Embryonic facial prominence (tissue), 1 donor: Measurements from ENCODE around the gene BPNT1.
A peak's percentile ranks its signal among the peaks of the same experiment; 100 is the strongest.
"Not testable (repeated sequence)": the region's sequence is repeated elsewhere in the genome, so short reads cannot be mapped to it uniquely, and the experiment has no call there.

Source experiments
- DNase-seq: peaks from one replicate; pipeline ENCODE4 v3.0.0-alpha.2; 2016; ENCODE audit errors: extremely low spot score

The BPNT1 gene

DNA sequence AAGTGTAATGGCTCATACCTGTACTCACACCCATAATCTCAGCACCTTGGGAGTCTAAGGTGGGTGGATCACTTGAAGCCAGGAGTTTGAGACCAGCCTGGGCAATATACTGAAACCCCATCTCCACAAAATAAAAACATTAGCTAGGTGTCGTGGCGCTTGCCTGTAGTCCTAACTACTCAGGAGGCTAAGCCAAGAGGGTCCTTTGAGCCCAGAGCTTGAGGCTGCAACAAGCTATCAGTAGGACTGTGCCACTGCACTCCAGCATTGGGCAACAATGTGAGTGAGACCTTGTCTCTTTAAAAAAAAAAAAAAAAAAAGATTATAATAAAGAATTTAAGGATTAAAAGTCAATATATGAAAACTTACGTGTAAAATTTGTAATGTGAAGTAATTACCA is 11.7 kb downstream of the BPNT1 start:
- no peak for DNase-seq

DNA sequence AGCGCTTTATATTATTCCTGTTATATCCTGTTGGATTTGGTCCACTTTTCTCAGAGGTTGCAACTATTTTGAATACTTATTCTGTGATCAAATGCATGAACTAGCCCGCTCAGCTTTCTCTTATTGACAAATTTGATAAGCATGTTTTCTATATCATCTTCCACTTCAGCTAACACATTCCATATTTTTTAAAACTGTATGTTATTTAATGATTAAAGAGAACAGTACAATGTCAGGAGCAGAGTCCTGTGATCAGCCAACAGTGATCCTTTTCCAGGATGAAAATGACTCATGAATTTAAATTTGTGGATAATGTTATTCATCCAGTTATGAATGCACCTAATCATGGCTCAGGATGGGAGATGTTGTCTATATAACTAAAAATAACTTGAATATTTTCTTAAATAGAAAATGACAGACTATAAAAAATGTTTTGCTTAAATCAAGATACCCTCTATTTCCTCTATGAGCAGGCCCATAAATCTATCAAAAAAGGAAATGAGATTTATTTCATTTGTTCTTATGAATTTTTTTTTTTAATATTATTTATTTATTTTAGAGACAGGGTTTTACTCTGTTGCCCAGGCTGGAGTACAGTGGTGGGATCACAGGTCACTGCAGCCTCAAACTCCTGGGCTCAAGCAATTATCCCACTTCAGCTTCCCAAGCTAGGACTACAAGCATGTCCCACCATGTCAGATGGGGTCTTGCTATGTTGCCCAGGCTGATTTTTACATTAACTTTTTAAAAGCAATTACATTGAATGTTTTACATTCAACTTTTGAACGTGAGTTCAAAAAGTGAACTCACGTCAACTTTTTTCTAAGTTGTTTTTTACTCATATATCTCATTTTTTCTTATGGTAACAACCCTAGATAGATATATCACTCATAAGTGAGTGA is 12.5 kb downstream of the BPNT1 start:
- DNase-seq = no peak

DNA sequence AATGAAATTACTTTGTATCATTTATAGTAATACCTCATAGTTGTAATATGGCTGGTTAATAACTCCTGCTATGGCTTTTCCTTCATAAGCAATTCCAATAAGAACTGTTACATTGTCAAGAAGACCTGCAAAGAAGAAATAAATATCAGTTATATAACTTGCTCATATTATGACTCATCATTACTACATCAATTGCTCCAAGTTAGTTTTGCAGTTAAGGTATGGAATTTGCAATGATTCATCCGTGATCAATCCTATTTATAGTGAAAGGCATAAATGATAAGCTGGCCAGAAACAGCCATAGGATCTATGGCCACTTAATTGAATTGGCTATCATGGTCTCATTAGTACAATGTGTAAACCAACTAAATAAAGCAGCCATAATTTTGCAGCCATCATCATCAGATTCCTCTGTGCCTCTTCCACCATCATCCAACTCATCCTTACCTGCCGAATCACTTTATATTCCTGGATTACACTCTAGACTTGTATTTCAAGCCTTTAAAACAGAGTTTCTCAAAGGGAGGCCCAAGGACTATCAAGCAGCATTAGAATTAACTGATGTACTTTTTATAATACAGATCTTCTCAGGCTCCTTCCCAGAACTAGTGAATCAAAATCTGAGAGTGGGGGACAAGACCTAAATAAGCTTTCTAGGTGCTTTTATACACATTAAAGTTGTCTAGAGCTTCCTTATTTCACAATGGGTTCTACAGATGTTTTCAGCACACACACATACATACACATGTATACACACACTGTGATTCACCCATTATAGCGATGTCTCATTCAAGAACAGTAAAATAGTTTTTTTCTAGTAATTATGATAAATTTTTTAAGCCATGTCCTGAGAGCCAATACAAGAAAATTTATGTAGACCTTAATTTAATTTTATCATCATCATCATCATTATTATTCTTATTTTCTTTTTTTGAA is 22.1 kb downstream of the BPNT1 start:
- DNase-seq = no peak

DNA sequence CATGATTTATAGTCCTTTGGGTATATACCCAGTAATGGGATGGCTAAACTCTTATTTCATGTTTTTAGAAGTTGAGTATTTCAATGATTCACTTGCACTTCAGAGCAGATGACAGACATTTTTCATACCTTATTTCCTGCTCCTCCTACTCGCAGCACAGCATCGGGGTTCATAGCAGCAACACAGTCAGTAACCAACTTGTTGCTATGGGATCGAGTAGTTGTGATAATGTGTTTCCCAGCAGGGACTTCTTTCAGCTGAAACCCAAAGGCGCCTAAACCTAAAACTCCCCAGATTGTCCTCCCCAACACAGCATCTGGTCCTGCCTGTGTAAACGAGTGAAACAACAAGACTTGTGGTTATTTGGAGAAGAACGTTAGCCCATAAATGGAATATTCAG is 27.0 kb downstream of the BPNT1 start:
- no peak for DNase-seq

DNA sequence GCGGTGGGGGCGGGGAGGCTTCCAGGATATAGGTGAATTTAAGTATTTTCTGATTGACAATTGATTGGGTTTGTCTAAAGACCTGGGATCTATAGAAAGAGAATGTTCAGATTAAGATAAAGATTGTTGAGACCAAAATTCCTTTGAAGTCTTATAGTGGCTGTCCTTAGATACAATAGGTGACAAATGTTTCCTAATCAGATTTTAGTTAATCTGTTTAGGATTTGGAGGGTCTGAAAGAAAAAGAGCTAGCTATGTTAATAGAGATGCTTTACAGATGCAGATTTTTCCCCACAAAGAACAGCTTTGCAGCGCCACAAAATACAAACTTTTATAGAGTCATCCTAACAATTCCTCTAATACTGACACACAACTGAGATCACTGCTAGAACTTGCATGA is 28.7 kb downstream of the BPNT1 start:
- DNase-seq = no peak

DNA sequence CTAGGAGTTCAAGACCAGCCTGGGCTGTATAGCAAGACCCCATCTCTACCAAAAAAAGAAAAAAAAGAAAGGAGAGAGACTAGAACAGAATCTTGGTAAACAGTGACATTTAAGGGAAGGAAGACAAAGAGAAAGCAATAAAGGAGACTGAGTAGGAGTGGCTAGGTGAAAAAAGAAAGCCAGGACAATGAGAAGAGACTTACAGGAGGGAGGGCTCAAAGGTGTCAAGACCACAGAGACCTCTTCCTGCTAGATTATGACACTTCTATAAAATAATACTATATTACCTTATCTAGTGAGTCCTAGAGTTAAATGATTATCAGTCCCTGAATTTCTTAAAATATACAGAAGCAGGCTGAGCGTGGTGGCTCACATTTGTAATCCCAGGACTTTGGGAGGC is 33.2 kb downstream of the BPNT1 start:
- DNase-seq = no peak

DNA sequence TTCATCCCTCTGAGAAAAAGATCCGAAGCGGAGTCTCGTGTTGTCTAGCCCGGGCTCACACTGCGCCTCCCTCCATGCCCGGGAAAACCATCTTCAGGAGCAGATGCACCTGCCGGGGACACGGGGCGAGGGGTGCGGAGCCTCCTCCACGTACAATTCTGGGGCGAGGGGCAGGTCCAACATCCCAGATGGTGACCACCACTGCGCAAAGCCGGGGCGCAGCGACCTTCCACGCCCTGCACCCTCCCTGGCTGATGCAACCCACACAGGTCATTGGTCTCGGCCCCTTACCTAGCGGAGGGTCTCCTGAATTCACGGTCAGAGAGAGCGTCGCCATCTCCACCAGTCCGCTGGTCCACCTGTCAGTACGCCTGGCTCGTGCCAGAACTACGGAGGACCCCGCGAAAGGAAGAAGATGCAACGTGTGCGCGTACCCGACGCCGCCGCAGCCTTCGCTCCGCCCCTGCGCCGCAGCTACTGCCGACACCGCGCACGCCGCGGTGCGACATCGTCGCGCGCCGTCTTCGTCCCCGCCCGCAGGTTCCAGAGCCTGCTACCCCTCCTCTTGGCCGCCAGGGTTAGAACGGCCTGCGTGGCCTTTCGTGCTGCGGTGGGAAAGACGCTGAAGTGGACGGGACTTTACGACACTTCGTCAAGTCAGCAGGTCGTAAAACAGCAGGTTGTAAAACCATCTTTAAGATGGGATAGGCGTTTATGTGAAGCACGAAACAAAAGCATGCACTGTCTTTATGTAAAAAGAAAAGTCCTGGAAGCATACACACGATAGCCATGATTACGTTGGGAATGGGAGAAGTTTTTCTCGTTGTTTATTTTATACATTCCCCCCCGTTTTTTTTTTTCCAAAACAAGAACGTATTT is 43.3 kb downstream of the BPNT1 start, which contains the start of gene EPRS1:
Gene EPRS1 (minus strand): TSS at position 454 of the 879 bp plus-strand sequence. CDS start 117 bp downstream, at position 337.
- peak; percentile 92 for DNase-seq

DNA sequence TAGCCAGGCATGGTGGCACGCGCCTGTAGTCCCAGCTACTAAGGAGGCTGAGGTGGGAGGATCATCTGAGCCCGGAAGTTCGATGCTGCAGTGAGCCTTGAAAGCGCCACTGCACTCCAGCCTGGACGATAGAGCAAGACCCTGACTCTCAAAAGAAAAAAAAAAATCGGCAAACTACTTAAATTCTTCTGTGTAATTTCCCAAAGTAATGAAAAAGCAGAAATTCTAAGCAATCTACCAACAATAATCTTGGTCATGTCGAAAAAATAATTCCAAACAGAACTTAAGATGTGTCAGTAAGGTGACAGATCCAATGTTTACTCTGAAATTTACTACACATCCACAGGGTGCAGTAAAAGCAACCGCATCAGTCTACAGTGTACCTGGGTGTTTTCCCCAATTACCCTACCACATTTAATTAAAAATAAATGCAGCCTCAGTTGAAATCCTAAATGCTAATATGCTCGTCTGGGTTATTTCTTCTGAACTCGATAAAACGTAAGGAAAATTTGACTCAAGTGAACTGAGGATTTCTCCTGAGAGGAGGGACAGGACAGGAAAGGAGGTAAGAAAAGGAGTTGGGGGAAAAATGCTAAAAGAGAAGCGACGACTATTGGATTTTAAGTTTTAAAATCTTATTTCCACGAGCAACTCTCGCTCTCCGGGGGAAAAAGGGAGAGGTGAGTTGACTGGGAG is 44.1 kb downstream of the BPNT1 start:
- no peak for DNase-seq

DNA sequence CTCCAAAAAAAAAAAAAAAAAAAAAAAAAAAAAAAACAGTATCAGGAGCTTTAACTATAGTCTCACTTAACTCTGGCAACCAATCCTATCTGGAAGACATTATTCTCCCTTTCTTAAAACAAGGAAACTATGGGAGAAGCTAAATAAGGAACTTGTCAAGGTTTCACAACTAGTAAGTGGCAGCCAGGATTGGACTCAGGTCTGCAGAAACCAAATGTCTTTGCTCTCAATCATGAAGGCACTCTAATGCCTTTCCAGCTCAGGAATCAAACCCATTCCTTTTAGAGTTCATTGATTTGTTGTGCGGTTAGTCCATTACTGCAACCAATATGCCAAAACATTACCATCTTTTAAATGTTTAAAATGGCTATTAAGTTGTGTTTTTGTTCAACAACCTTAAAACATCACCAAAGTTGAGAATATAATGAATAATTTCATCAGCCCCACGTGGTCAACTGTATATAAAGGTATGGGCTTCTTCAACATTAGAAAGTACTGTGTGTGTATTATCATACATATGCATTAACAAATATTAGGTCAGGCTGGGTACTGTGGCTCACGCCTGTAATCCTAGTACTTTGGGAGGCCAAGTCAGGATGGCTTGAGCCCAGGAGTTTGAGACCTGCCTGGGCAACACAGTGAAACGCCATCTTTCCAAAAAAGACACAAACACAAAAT is 44.8 kb downstream of the BPNT1 start:
- no peak for DNase-seq

DNA sequence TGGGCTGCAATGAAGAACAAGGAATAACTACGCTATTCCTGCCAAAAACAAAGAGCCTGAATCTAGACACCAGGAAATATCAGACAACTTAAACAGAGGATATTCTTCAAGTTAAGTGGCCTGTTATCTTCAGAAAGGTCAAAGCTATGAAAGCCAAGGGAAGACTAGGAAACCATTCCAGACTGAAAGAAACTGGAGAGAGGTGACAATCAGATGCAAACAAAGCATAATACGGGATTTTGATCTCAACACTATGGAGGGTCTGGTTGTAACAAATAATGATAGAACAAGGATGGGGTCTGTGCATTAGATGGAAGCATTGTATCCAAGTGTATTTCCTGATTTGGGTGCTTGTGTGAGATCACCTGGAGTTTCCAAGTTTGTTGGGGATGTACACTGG is 45.9 kb downstream of the BPNT1 start:
- no peak for DNase-seq

DNA sequence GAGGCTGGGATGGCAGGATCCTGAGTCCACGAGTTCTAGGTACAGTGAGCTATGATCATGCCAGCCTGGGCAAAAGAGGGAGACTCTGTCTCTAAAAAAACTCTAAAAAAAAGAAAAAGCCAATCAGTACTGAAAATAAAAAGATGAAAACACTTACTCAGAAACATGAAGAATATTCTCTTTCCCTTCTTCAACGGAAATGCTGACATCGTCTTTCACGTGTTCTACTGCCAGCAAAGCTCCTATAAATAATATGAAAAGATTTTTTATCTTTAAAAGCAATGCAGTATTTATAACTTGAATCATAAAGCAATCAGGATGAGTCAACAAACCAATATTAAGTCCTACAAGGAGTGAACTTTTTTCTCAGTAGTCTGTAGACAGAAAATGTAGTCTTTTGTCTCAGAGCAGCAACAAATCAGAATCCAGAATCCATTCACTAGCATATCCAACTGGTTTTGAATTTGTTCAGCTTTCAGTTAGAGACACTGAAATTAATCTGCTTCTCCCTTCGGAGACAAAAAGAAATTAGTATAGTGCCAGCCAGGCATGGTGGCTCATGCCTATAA is 49.5 kb downstream of the BPNT1 start:
- DNase-seq = no peak

DNA sequence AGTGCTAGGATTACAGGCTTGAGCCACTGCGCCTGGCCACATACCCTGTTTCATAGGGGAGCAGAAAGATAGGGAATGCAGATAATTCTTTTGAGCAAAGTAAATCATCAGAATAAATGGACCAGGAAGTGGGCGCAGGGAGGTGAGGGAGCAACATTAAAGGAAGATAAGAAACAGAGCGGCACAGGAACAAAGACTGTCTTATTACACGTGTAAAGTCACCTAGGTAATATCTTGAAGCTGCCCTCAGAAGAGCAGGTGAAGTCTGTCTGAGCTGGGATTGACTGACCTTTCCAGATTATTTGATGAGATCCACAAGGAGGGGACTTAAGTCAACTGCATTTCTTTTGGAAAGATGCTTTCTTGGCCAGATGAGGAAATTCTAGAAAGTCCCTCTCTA is 50.9 kb downstream of the BPNT1 start:
- DNase-seq = no peak

DNA sequence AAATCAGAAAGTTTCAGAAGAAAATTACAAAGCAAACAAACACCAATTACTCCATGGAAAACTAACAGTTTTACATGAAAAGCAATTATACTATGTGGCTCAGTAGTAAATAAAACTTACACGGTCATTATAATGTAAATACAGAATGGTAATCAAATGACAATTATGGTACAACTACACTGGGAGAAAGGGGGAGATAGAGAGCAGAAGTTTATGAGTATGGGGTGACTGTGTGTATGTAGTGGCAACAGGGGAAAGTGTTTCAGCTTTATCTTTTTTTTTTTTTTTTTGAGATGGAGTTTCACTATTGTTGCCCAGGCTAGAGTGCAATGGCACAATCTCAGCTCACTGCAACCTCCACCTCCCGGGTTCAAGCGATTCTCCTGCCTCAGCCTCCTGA is 51.8 kb downstream of the BPNT1 start:
- DNase-seq = not testable (repeated sequence)

DNA sequence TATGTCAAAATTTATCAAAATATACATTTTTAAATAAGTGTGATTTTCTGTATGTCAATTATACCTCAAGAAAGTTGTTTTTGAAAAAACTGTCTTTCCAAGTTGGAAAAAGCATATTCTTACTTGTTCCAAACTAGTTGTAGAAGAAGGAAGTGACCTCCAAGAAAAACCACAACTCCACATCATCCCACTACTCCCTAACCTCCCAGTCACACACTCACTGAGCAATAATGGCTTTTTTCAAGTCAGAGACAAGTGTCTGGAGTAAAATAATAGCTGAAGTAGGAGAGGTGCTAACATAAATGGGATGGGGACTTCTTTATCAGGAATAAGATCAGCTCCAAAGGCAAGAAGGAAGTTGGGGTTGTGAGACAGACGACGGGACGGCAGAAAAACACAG is 56.7 kb downstream of the BPNT1 start:
- DNase-seq = no peak

DNA sequence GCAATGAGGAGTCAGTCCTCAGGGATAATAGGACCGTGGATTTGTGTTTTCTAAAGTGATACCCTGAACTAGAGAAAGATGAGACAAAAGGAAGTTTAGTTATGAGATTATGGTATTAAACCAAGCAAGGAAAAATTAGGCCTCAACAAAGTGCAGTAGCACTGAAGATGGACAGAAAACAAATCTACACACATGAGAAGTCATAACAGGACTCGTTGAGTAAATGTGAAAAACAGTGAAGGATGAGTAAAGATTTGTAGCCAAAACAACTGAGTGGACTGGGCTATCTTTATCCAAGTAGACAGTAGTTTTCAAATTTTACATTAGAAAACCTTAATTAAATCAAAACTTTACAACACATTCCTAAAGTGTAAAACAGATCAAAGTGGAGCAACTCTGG is 58.3 kb downstream of the BPNT1 start:
- DNase-seq = no peak

DNA sequence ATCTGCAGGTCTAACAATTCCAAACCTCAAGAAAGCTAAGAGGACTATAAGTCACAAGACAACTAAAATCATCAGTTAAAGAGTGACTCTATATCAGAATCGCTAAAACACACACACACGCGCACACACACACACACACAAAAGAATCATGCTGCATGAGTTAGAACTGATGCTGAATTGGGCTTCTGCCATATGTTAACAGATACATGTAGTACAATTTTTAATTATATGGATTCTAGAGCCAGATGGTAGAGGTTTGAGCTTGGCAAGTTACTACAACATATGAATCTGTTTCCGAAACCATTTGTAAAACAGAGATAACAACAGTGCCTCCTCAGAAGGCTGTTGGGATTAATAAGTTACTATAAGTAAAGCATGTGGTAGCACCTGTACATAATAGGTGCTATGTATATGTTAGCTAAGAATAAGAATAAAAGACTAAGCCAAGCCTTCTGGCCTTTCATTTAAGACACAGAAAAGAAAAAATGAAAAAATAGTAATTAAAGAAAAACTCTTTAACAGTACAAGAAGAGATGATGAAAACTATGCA is 61.2 kb downstream of the BPNT1 start:
- no peak for DNase-seq

DNA sequence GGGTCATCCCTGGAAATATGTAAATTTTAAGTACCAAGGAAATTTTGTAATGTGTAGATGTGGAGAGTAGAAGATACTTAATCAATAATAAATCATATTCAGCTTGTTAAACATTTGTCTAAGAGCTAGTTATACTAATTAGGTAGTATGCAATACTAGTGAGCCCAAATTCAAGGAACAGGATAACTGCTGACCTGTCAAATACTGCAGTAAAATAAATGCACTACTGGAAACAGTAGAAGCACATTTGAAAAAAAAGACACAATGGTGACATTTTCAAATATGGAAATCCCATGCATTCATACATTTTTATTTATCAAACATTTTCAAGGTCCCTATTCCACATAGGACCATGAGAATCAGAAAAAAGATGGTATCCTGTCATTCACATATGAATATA is 70.5 kb downstream of the BPNT1 start:
- no peak for DNase-seq

DNA sequence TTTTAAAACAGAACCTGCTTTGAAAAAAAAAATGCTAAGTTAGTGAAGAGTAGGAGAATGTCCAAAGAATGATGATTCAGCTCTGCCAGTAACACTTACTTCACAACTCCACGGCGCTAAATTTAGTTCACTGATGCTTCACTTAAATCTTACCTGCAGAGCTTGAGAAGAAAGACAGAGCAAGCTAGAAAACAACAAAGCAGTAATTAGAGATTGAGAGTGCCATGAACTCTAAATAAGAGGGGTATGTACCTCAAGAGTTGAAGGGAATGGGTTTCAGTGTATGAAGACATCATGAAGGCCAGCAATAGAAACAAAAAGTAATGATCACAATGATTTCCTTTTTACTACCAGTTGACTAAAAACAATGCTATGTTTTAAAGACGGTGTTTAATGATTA is 76.1 kb downstream of the BPNT1 start:
- DNase-seq = no peak

DNA sequence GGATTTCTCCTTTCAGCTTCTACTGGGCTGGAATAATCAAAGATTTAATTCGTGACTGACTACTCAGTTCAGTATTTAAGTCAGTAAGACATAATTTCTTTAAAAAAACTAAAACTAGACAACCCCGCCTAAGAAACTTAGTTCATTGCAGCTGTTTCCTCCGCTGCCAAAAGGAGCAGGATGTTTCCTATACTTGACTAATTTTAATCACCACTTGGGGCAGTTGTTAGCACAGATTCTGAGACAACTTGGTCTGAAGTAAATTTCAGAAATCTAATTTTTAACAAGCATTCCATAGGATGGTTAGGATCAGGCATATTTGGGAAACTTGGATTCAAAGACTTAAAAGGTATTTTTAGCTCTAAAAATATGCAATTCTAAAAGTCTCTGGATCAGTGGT is 77.3 kb downstream of the BPNT1 start:
- no peak for DNase-seq

DNA sequence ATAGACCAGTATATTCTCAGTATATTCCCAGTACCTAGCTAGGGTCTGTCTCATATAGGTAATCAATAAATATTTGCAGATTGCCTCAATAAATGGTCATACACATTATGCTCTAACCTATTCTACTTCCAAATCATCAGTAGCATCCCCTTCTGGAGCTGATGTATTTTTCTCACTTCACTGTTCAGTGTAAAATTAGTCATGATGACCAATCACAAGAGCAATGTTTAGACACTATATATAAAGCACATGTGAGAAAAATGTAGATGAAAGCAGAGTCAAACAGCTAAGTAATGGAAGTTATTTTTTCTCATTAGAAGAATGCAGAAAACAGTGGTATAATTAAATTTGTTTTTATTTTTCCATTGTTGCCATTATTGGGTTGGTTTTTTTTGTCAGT is 78.0 kb downstream of the BPNT1 start:
- no peak for DNase-seq
